ENCODE measurements around the gene POLR3B. TPM values are rescaled to one million over a fixed set of nuclear protein-coding genes. Genes with fewer than 3 reads are reported as not detected.
"Not testable (repeated sequence)": the region's sequence is repeated elsewhere in the genome, so short reads cannot be mapped to it uniquely, and the experiment has no call there.

POLR3B gene
- total RNA-seq, 1 donor from 2014 or later, result 7.3 TPM

DNA sequence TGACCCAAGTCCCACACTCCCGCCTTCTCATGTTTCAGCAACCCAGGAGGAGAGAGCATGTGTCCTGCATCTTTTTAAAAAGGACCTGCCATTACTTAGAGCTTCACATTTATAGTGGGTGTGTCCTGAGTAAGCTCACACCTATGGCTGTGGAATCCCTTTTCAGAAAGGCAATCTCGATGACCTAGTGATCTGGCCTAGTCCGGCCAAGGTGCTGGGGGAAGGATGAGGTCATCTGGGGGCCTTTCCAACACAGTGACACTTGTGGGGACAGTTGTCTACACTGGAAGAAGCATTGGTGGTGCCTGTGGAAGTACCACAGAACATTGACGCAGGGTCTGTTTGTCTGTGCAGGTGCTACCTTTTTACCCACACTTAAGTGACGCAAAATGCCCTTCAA, 46.9 kb upstream of the POLR3B start:
- Mint-ChIP-seq H3K4me1 (peaks cover 52% of the 10 kb centered on the region), H3K36me3 (ENCODE audit: low read depth) (peaks cover 69% of the 10 kb centered on the region), H3K9me3 (no peaks in the 10 kb centered on the region), H3K27me3 (no peaks in the 10 kb centered on the region), H3K4me3 (no peak overlapping the region), H3K27ac (peak overlapping the region; percentile 42)
- no peak for DNase-seq
- ATAC-seq (ENCODE audit: low read depth), result no peak
- intact Hi-C loops (cut with micrococcal nuclease), result no loop called here
- CTCF ChIA-PET, result interaction anchor here (1.1 to 2.1 kb wide), 4 partner anchors 83 to 890 kb away, joined by 3 to 9 read pairs (median 4); no protein-coding TSS in a partner anchor
- TF ChIP-seq, protein P1, sequence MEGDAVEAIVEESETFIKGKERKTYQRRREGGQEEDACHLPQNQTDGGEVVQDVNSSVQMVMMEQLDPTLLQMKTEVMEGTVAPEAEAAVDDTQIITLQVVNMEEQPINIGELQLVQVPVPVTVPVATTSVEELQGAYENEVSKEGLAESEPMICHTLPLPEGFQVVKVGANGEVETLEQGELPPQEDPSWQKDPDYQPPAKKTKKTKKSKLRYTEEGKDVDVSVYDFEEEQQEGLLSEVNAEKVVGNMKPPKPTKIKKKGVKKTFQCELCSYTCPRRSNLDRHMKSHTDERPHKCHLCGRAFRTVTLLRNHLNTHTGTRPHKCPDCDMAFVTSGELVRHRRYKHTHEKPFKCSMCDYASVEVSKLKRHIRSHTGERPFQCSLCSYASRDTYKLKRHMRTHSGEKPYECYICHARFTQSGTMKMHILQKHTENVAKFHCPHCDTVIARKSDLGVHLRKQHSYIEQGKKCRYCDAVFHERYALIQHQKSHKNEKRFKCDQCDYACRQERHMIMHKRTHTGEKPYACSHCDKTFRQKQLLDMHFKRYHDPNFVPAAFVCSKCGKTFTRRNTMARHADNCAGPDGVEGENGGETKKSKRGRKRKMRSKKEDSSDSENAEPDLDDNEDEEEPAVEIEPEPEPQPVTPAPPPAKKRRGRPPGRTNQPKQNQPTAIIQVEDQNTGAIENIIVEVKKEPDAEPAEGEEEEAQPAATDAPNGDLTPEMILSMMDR (IDR thresholded peaks at IDR 0.05), result no peak
- POLR2A ChIA-PET, result interaction anchor here (1.4 to 1.9 kb wide), 3 partner anchors 9 to 83 kb away, joined by 3 to 10 read pairs (median 4); partner anchors contain the start of gene TCP11L2

DNA sequence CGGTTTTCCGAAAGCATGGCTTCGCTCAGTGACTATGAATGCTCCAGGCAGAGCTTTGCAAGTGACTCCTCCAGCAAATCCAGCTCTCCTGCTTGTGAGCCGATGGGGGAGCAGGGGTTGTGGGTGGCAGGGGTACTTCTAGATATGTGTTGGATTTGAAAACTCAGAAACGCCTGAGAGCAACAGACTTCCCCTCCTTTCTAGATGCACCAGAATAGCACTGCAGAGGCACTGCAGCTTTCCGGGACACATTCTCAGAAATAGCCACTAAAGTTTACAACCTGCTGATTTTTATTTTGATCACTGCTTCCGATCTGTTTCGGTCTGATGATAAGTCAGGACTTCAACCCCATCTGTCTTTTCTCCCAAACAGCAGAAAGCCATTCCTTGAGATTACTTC, 46.4 kb upstream of the POLR3B start:
- Mint-ChIP-seq H3K36me3 (ENCODE audit: low read depth) (peaks cover 74% of the 10 kb centered on the region), H3K9me3 (no peaks in the 10 kb centered on the region), H3K4me1 (peaks cover 47% of the 10 kb centered on the region), H3K27ac (peak overlapping the region; percentile 42), H3K4me3 (peak overlapping the region; percentile 5), H3K27me3 (no peaks in the 10 kb centered on the region)
- ATAC-seq (ENCODE audit: low read depth), result no peak
- TF ChIP-seq, protein P1 (IDR thresholded peaks at IDR 0.05), result no peak
- ChIA-PET CTCF (interaction anchor here (1.1 to 2.1 kb wide), 3 partner anchors 83 to 890 kb away, joined by 3 to 9 read pairs (median 3); no protein-coding TSS in a partner anchor), POLR2A (interaction anchor here (1.9 kb wide), 1 partner anchor 9 kb away, joined by 10 read pairs; the partner anchor contains the start of gene TCP11L2)
- no peak for DNase-seq
- intact Hi-C loops (cut with micrococcal nuclease), result no loop called here

DNA sequence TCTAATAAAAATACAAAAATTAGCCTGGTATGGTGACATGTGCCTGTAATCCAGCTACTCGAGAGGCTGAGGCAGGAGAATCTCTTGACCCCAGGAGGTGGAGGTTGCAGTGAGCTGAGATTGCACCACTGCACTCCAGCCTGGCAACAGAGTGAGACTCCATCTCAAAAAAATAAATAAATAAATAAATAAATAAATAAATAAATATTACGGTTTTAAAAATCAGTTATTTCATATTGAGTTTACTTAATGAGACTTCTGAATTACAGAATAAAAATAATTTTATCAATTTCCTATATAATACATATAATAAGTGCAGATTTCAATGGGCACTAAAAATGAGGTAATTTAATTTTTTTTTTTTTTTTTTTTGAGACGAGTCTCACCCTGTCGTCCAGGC, 44.1 kb upstream of the POLR3B start:
- H3K9me3 Mint-ChIP-seq; ATAC-seq (ENCODE audit: low read depth); intact Hi-C loops (cut with micrococcal nuclease); H3K4me3 Mint-ChIP-seq; H3K27ac Mint-ChIP-seq; DNase-seq; H3K27me3 Mint-ChIP-seq: not testable (repeated sequence)
- POLR2A ChIA-PET, result interaction anchor here (0.6 kb wide), 3 partner anchors 15 to 75 kb away, joined by 3 to 10 read pairs (median 3); no protein-coding TSS in a partner anchor
- H3K36me3 Mint-ChIP-seq (ENCODE audit: low read depth), result peaks cover 79% of the 10 kb centered on the region
- CTCF ChIA-PET, result interaction anchor here (1.0 kb wide), 1 partner anchor 87 kb away, joined by 3 read pairs; no protein-coding TSS in a partner anchor
- H3K4me1 Mint-ChIP-seq, result peaks cover 31% of the 10 kb centered on the region

DNA sequence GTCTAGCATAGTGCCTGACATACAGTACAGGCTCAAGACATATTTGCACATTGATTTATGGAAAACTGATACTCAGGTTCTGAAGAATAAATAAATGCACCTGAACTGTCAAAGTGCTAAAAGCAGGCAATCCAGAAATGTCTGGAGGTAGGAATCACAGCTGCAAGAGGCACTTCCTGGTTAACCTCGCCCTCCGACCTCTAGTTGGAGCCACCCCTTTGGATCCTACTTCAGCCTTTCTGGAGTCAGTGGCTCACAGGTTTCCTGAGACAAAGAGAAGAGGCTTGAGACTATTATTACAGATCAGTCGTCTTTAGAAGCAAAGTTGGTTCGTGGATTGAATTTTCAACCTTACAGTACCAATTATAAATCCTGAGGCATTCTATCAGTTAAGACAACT, 42.0 kb upstream of the POLR3B start:
- DNase-seq, result no peak
- Mint-ChIP-seq H3K4me1 (peaks cover 11% of the 10 kb centered on the region), H3K9me3 (no peaks in the 10 kb centered on the region), H3K27ac (no peak overlapping the region), H3K4me3 (no peak overlapping the region), H3K36me3 (ENCODE audit: low read depth) (peaks cover 80% of the 10 kb centered on the region), H3K27me3 (no peaks in the 10 kb centered on the region)
- ATAC-seq (ENCODE audit: low read depth), result no peak
- ChIA-PET POLR2A (interaction anchor here (1.4 kb wide), 1 partner anchor 9 kb away, joined by 4 read pairs; no protein-coding TSS in a partner anchor), CTCF (no interaction called here)
- intact Hi-C loops (cut with micrococcal nuclease), result no loop called here
- TF ChIP-seq, protein P1 (IDR thresholded peaks at IDR 0.05), result no peak

DNA sequence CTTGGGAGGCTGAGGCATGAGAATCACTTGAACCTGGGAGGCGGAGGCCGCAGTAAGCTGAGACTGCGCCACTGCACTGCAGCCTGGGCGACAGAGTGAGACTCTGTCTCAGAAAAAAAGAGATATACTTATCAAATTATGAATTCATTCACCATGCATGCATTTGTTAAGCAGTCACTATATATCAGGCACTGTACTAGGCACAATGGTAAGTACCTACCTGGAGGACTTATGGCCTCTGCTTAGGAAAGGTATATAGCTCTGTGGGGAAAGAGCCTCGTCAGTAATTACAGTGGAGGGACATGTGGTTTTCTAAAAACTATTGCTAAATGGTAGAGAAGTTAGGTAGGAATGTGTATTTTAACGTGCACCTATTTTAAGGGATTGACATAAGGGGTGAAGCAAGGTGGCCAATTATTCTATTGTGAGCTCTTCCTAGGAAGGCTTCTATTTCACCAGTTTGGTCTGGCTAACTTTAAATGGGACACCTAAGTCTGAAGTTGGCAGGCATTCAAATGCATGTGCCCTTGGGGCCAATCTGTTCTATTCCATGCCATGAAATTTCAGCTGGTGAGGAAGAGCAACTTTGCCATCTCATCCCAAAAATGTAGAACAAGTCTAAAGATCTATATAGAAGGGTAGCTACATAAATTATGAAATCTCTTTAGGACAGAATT, 40.0 kb upstream of the POLR3B start:
- intact Hi-C loops (cut with micrococcal nuclease), result no loop called here
- ChIA-PET CTCF (interaction anchor here (1.3 kb wide), 2 partner anchors 13 to 91 kb away, joined by 3 read pairs; no protein-coding TSS in a partner anchor), POLR2A (interaction anchor here (1.0 kb wide), 1 partner anchor 16 kb away, joined by 4 read pairs; no protein-coding TSS in a partner anchor)
- DNase-seq (no peak), ATAC-seq (ENCODE audit: low read depth) (no peak)
- Mint-ChIP-seq H3K27ac (no peak overlapping the region), H3K9me3 (no peaks in the 10 kb centered on the region), H3K27me3 (no peaks in the 10 kb centered on the region), H3K4me1 (no peaks in the 10 kb centered on the region), H3K36me3 (ENCODE audit: low read depth) (peaks cover 84% of the 10 kb centered on the region), H3K4me3 (no peak overlapping the region)
- TF ChIP-seq, protein P1 (IDR thresholded peaks at IDR 0.05), result no peak

All from activated B cell treated with CpG ODN at 0.5 μM for 24 hours (primary cell).